Measurements from ENCODE around the gene ULK2.

The ULK2 gene

DNA sequence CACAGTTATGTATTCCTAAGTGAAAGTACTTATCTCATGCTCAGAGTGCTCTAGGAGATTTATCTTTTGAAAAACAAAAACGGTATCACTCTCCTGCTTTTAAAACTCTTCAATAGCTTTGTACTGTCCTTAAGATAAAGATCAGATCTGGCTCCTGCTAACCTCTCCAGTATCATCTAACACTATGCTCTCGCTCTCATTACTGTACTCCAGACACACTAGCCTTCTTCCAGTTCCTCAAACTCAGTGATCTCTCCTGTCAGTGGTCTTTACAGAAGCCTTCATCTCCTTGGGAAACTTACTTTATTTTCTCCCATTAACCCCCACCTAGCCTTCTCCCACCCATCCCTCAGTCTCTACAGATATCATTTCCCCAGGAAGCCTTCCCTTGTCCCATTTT, 10.1 kb downstream of the ULK2 start:
- ChIA-PET POLR2A (interaction anchor here (1.0 to 1.2 kb wide), 2 partner anchors 8 to 9 kb away, joined by 4 read pairs; no protein-coding TSS in a partner anchor), CTCF (interaction anchor here (0.6 to 0.7 kb wide), 2 partner anchors 49 to 135 kb away, joined by 3 to 5 read pairs; no protein-coding TSS in a partner anchor)
- Histone ChIP-seq H3K27ac (ENCODE audit: extremely low read depth, low read depth, low read length) (no peak overlapping the region), H3K4me1 (ENCODE audit: control insufficient read depth, insufficient read depth, low read length) (no peaks in the 10 kb centered on the region), H3K36me3 (ENCODE audit: control insufficient read depth in 2 of 2, insufficient read depth in 1 of 2, low read length in 2 of 2) (peaks cover 25 to 68% of the 10 kb centered on the region in 2 experiments), H3K4me3 (ENCODE audit: low read depth, low read length) (no peak overlapping the region), H3K9me3 (ENCODE audit: control insufficient read depth, insufficient read depth, low read depth, low read length) (no peaks in the 10 kb centered on the region)
- TF ChIP-seq, protein P1, sequence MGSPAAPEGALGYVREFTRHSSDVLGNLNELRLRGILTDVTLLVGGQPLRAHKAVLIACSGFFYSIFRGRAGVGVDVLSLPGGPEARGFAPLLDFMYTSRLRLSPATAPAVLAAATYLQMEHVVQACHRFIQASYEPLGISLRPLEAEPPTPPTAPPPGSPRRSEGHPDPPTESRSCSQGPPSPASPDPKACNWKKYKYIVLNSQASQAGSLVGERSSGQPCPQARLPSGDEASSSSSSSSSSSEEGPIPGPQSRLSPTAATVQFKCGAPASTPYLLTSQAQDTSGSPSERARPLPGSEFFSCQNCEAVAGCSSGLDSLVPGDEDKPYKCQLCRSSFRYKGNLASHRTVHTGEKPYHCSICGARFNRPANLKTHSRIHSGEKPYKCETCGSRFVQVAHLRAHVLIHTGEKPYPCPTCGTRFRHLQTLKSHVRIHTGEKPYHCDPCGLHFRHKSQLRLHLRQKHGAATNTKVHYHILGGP (tag by site-specific recombination; IDR thresholded peaks at IDR 0.05): no peak
- TF ChIP-seq ZNF776 (tag by site-specific recombination; IDR thresholded peaks at IDR 0.05; ENCODE audit: borderline replicate concordance) (no peak), YY2 (tag by site-specific recombination; IDR thresholded peaks at IDR 0.05) (no peak), ZNF48 (tag by site-specific recombination; IDR thresholded peaks at IDR 0.05) (no peak), ZNF274 (IDR thresholded peaks at IDR 0.05; ENCODE audit: low read length) (no peak), ZNF274 (tag by site-specific recombination; IDR thresholded peaks at IDR 0.05; ENCODE audit: borderline replicate concordance) (no peak), FEZF1 (tag by site-specific recombination; IDR thresholded peaks at IDR 0.05) (no peak), SETDB1 (IDR thresholded peaks at IDR 0.05; ENCODE audit: insufficient read length, low read length) (no peak), ZNF629 (tag by site-specific recombination; IDR thresholded peaks at IDR 0.05) (no peak)

DNA sequence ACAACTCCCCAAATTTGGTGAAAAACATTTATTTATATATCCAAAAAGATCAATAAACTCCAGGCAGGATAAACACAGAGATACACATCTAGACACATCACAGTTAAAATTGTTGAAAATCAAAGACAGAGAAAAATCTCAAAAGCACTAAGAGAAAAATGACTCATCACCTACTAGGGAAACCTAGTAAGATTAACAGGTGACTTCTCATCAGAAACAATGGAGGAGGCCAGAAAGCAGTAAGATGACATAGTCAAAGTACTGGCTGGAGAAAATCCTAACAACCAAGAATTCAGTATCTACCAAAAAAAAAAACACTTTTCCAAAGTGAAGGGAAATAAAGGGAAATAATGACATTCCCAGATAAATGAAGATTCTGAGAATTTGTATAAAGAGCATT, 33.8 kb downstream of the ULK2 start:
- ChIA-PET POLR2A (no interaction called here), CTCF (no interaction called here)
- Histone ChIP-seq H3K4me3 (ENCODE audit: low read depth, low read length) (no peak overlapping the region), H3K9me3 (ENCODE audit: control insufficient read depth, insufficient read depth, low read depth, low read length) (no peaks in the 10 kb centered on the region), H3K4me1 (ENCODE audit: control insufficient read depth, insufficient read depth, low read length) (no peaks in the 10 kb centered on the region), H3K27ac (ENCODE audit: extremely low read depth, low read depth, low read length) (no peak overlapping the region), H3K36me3 (ENCODE audit: control insufficient read depth in 2 of 2, insufficient read depth in 1 of 2, low read length in 2 of 2) (peaks cover 34 to 80% of the 10 kb centered on the region in 2 experiments)
- TF ChIP-seq, protein P2, sequence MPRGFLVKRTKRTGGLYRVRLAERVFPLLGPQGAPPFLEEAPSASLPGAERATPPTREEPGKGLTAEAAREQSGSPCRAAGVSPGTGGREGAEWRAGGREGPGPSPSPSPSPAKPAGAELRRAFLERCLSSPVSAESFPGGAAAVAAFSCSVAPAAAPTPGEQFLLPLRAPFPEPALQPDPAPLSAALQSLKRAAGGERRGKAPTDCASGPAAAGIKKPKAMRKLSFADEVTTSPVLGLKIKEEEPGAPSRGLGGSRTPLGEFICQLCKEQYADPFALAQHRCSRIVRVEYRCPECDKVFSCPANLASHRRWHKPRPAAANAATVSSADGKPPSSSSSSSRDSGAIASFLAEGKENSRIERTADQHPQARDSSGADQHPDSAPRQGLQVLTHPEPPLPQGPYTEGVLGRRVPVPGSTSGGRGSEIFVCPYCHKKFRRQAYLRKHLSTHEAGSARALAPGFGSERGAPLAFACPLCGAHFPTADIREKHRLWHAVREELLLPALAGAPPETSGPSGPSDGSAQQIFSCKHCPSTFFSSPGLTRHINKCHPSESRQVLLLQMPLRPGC (tag by site-specific recombination; IDR thresholded peaks at IDR 0.05): no peak
- TF ChIP-seq ZFP37 (tag by site-specific recombination; IDR thresholded peaks at IDR 0.05) (no peak), SALL2 (tag by site-specific recombination; IDR thresholded peaks at IDR 0.05; ENCODE audit: borderline replicate concordance) (no peak), ZNF843 (tag by site-specific recombination; IDR thresholded peaks at IDR 0.05) (no peak), SP3 (tag by site-specific recombination; IDR thresholded peaks at IDR 0.05) (no peak), ZNF776 (tag by site-specific recombination; IDR thresholded peaks at IDR 0.05; ENCODE audit: borderline replicate concordance) (no peak), SCRT2 (tag by site-specific recombination; IDR thresholded peaks at IDR 0.05) (peak; percentile 85), ZNF10 (tag by site-specific recombination; IDR thresholded peaks at IDR 0.05) (no peak), ZNF664 (tag by site-specific recombination; IDR thresholded peaks at IDR 0.05) (no peak), PRDM1 (tag by site-specific recombination; IDR thresholded peaks at IDR 0.05) (peak; percentile 47; the same call in 1 of the 2 replicates), TRIM28 (IDR thresholded peaks at IDR 0.05; ENCODE audit: borderline replicate concordance, low read length) (peak; percentile 49; the same call in 1 of the 2 replicates), ZNF311 (tag by site-specific recombination; IDR thresholded peaks at IDR 0.05; ENCODE audit: borderline replicate concordance) (no peak), ZNF473 (tag by site-specific recombination; IDR thresholded peaks at IDR 0.05) (no peak), ZNF76 (tag by site-specific recombination; IDR thresholded peaks at IDR 0.05; ENCODE audit: borderline replicate concordance, low read depth) (no peak), ZNF174 (tag by site-specific recombination; IDR thresholded peaks at IDR 0.05) (no peak), ZNF791 (tag by site-specific recombination; IDR thresholded peaks at IDR 0.05) (0 out of 2 replicates have a peak, but pooled peaks have one; percentile 15), ZNF701 (tag by site-specific recombination; IDR thresholded peaks at IDR 0.05) (no peak), ZNF621 (tag by site-specific recombination; IDR thresholded peaks at IDR 0.05) (no peak), ZNF292 (tag by site-specific recombination; IDR thresholded peaks at IDR 0.05; ENCODE audit: borderline replicate concordance, low read depth) (no peak)
- TF ChIP-seq, protein P3, sequence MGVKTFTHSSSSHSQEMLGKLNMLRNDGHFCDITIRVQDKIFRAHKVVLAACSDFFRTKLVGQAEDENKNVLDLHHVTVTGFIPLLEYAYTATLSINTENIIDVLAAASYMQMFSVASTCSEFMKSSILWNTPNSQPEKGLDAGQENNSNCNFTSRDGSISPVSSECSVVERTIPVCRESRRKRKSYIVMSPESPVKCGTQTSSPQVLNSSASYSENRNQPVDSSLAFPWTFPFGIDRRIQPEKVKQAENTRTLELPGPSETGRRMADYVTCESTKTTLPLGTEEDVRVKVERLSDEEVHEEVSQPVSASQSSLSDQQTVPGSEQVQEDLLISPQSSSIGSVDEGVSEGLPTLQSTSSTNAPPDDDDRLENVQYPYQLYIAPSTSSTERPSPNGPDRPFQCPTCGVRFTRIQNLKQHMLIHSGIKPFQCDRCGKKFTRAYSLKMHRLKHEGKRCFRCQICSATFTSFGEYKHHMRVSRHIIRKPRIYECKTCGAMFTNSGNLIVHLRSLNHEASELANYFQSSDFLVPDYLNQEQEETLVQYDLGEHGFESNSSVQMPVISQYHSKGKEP (tag by site-specific recombination; IDR thresholded peaks at IDR 0.05): no peak
- TF ChIP-seq, protein P4, sequence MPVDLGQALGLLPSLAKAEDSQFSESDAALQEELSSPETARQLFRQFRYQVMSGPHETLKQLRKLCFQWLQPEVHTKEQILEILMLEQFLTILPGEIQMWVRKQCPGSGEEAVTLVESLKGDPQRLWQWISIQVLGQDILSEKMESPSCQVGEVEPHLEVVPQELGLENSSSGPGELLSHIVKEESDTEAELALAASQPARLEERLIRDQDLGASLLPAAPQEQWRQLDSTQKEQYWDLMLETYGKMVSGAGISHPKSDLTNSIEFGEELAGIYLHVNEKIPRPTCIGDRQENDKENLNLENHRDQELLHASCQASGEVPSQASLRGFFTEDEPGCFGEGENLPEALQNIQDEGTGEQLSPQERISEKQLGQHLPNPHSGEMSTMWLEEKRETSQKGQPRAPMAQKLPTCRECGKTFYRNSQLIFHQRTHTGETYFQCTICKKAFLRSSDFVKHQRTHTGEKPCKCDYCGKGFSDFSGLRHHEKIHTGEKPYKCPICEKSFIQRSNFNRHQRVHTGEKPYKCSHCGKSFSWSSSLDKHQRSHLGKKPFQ (tag by site-specific recombination; IDR thresholded peaks at IDR 0.05): no peak
- TF ChIP-seq, protein P5, sequence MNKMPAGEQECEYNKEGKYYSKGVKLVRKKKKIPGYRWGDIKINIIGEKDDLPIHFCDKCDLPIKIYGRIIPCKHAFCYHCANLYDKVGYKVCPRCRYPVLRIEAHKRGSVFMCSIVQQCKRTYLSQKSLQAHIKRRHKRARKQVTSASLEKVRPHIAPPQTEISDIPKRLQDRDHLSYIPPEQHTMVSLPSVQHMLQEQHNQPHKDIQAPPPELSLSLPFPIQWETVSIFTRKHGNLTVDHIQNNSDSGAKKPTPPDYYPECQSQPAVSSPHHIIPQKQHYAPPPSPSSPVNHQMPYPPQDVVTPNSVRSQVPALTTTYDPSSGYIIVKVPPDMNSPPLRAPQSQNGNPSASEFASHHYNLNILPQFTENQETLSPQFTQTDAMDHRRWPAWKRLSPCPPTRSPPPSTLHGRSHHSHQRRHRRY (tag by site-specific recombination; IDR thresholded peaks at IDR 0.05): no peak
